Astrocyte (in vitro differentiated cells and primary cell): ENCODE data around the gene TLR5.

ENCODE experiments used
- EZH2 ChIP-seq: IDR thresholded peaks from 2 replicates; pipeline ENCODE4 v1.6.1; 2012; ENCODE audit warnings: mild to moderate bottlenecking, low read length, inconsistent platforms; ENCODE audit not compliant: insufficient read depth
- TF ChIP-seq, protein P1 (sequence below): IDR thresholded peaks from 2 replicates; pipeline ENCODE4 v1.5.1; 2011; ENCODE audit warnings: low read depth, mild to moderate bottlenecking, inconsistent platforms, low read length, moderate library complexity; ENCODE audit not compliant: insufficient read depth

DNA sequence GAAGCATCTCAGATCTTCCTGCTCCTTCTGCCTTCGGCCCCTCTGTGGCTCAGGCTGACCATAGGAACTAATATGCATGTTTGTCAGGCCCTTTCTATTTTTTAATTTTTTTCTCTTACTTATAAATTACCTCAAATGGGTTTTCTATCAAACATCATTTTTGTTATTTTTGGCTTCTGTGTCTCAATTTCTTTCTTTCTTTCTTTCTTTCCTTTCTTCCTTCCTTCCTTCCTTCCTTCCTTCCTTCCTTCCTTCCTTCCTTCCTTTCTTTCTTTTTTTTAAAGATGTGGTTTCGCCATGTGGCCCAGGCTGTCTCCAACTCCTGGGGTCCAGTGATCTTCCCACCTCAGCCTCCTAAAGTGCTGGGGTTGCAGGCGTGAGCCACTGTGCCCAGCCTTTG, 36.2 kb upstream of the TLR5 start:
- TF ChIP-seq, protein P1, sequence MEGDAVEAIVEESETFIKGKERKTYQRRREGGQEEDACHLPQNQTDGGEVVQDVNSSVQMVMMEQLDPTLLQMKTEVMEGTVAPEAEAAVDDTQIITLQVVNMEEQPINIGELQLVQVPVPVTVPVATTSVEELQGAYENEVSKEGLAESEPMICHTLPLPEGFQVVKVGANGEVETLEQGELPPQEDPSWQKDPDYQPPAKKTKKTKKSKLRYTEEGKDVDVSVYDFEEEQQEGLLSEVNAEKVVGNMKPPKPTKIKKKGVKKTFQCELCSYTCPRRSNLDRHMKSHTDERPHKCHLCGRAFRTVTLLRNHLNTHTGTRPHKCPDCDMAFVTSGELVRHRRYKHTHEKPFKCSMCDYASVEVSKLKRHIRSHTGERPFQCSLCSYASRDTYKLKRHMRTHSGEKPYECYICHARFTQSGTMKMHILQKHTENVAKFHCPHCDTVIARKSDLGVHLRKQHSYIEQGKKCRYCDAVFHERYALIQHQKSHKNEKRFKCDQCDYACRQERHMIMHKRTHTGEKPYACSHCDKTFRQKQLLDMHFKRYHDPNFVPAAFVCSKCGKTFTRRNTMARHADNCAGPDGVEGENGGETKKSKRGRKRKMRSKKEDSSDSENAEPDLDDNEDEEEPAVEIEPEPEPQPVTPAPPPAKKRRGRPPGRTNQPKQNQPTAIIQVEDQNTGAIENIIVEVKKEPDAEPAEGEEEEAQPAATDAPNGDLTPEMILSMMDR: no peak
- no peak for TF ChIP-seq EZH2
